GM10248 (cell line): ENCODE measurements around the gene RAB3GAP2.
"Not testable (repeated sequence)": the region's sequence is repeated elsewhere in the genome, so short reads cannot be mapped to it uniquely, and the experiment has no call there.

ENCODE experiments used
- CTCF ChIA-PET: fragments of 300-600 bp; sonication (Branson Sonifier 250); formaldehyde crosslinking; extraction: SDS; loops from one replicate; lab custom pipeline; 2021; ENCODE audit warnings: antibody characterized with exemption; lab: Yijun Ruan, JAX
- POLR2A ChIA-PET: fragments of 350-650 bp; sonication (Branson Sonifier 250); formaldehyde crosslinking; extraction: SDS; loops from one replicate; lab custom pipeline; 2020; ENCODE audit warnings: antibody characterized with exemption; lab: Yijun Ruan, JAX
- DNase-seq: peaks from one replicate; pipeline ENCODE4 v3.0.0; 2012; ENCODE audit errors: extremely low spot score
- TF ChIP-seq, protein P1 (sequence below): IDR thresholded peaks from 2 replicates; pipeline ENCODE4 v1.5.1; 2012; ENCODE audit warnings: mild to moderate bottlenecking, low read depth; ENCODE audit errors: extremely low read depth, missing control alignments, control extremely low read depth

RAB3GAP2 gene

DNA sequence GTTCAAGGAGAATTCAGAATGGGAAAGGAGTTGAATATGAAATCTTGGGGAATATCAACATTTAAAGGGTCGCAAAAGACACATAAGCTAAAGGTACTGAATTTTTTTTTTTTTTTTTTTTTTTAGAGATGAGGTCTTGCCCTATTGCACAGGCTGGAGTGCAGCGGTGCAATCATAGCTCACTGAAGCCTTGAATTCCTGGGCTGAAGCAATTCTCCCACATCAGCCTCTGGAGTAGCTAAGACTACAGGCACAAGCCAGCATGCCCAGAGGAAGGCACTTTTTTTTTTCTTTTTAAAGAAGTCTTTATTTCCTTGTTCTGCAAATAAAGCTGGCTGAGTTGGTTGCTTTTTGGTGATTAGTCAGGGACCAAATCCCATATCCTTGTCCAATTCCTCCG is 44.1 kb upstream of the RAB3GAP2 start:
- ChIA-PET CTCF (interaction anchor here (1.3 kb wide), 1 partner anchor 18 kb away, joined by 3 read pairs; no protein-coding TSS in a partner anchor), POLR2A (no interaction called here)
- no peak for DNase-seq

DNA sequence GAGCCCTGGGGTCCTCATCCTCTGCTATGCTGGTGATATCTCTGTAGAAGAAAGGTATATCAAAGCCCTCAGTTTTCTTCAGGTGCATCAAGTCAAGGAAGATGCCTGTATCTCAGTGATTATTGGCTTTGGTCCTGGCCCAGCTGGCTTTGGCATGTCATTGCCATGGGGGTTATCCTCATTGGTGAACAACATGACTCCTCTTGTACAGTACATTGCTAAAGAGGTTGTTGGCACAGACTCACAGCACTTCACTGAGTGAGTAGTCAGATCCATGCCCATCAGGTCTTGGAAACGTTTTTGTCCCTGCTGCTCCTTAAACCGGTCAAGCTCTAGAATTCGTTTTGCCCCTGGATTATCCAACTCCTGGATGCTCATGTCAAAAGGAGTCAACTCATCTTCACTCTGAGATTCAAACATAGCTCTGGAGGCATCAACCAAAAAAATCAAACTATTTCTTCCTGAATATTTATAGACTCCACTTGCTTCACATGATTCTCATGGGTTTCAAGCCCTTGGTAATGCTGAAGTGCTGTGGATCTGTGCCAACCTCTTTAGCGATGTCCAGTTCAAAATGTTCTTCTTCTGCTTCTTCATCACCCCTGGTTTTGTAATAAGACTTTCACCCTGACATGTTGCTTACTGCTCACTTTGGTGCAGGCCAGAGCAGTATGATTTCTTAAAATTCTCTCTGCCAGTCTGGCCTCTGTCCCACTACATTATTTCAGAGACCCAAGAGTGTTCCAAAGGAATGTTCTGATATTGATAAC is 43.0 kb upstream of the RAB3GAP2 start:
- TF ChIP-seq, protein P1, sequence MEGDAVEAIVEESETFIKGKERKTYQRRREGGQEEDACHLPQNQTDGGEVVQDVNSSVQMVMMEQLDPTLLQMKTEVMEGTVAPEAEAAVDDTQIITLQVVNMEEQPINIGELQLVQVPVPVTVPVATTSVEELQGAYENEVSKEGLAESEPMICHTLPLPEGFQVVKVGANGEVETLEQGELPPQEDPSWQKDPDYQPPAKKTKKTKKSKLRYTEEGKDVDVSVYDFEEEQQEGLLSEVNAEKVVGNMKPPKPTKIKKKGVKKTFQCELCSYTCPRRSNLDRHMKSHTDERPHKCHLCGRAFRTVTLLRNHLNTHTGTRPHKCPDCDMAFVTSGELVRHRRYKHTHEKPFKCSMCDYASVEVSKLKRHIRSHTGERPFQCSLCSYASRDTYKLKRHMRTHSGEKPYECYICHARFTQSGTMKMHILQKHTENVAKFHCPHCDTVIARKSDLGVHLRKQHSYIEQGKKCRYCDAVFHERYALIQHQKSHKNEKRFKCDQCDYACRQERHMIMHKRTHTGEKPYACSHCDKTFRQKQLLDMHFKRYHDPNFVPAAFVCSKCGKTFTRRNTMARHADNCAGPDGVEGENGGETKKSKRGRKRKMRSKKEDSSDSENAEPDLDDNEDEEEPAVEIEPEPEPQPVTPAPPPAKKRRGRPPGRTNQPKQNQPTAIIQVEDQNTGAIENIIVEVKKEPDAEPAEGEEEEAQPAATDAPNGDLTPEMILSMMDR: no peak
- no peak for DNase-seq
- CTCF ChIA-PET: interaction anchor here (1.3 to 2.0 kb wide), 3 partner anchors 13 to 20 kb away, joined by 3 to 13 read pairs (median 4); no protein-coding TSS in a partner anchor
- POLR2A ChIA-PET: no interaction called here

More for the DNA sequence above, 44.1 kb upstream of the RAB3GAP2 start:
- TF ChIP-seq, protein P1: no peak

DNA sequence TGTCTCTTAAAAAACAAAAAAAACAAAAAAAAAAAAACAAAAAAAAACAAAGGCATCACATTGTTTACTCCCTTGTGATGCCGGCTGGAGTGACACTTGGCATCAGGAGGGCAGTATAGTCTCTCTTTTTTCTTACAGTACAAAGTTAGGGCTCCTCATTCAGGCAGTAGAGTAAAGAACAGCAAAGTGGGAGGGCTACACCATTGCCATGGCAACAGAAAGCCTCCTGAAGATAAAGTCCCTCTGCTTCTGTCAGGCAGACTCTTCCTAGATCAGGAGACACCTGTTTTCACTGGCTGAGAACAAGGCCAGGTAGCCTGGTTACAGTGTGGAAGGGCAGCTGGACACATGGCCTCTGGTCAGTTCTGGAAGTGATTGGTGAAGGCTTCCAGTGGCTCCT is 41.3 kb upstream of the RAB3GAP2 start:
- POLR2A ChIA-PET: no interaction called here

DNA sequence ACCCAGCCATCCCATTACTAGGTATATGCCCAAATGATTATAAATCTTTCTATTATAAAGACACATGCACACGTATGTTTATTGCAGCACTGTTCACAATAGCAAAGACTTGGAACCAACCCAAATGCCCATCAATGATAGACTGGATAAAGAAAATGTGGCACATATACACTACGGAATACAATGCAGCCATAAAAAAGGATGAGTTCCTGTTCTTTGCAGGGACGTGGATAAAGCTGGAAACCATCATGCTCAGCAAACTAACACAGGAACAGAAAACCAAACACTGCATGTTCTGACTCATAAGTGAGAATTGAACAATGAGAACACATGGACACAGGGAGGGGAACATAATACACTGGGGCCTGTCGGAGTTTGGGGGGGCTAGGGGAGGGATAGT is 37.9 kb upstream of the RAB3GAP2 start:
- CTCF ChIA-PET: interaction anchor here (0.8 kb wide), 1 partner anchor 9 kb away, joined by 3 read pairs; no protein-coding TSS in a partner anchor
- DNase-seq, POLR2A ChIA-PET: not testable (repeated sequence)

More for the DNA sequence above, 41.3 kb upstream of the RAB3GAP2 start:
- no peak for DNase-seq
- TF ChIP-seq, protein P1: no peak
- CTCF ChIA-PET: interaction anchor here (0.7 to 2.0 kb wide), 4 partner anchors 14 to 463 kb away, joined by 3 to 13 read pairs (median 4); no protein-coding TSS in a partner anchor

DNA sequence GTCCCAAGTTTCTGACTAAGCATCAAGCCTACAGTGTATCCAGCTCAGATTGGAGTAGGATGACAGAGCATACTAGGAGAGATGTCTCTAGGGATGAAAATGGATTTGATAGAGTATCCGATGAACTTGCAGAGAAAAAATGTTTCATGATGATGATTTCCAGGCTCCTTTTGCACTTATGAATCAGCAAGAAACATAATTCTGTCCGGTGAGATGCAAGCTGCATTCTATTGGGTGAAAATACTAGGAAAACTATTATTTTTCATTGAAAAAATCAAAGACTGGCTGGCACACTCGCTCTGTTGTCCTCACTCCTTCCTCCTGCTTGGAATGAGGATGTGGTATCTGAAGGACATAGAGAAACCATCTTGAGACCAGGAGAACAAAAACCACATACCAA is 35.4 kb upstream of the RAB3GAP2 start:
- TF ChIP-seq, protein P1: no peak
- no peak for DNase-seq
- POLR2A ChIA-PET: no interaction called here
- CTCF ChIA-PET: interaction anchor here (2.3 kb wide), 1 partner anchor 11 kb away, joined by 10 read pairs; no protein-coding TSS in a partner anchor

DNA sequence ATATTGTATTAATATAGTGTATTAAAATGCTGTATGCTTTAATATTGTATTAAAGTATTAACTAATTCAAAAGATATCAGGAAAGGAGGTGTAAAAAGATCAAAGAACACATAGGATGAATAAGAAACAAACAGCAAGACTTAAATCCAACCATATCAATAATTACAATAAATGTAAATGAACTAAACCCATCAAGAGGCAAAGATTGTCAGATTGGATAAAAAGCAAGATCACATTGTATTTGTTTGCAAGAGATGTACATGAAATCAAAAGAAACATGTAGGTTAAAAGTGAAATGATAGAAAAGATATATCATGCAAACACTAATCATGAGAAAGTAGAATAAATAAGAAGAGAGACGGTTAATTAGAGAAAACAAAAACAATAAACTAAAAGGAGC is 34.1 kb upstream of the RAB3GAP2 start:
- no peak for DNase-seq
- TF ChIP-seq, protein P1: no peak
- ChIA-PET POLR2A (no interaction called here), CTCF (interaction anchor here (2.3 kb wide), 1 partner anchor 10 kb away, joined by 10 read pairs; no protein-coding TSS in a partner anchor)

DNA sequence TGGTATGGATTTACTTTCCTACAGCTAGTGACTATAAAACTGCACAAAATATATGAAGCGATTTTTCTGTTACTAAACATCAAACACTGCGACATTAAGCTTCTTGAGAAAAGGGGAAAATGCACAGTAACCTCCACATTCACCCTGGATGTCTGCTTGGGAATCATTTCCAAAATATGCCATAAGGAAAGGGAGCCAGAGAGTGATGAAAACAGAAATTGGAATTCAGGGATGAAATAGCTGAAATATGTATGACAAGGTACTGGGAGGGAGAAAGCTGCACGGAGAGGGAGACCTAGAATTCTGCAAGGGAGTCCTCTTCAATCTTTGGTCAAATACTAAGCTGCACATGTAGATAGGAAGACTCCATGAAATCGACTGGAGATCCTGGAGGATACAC is 31.6 kb upstream of the RAB3GAP2 start:
- POLR2A ChIA-PET: no interaction called here
- TF ChIP-seq, protein P1: no peak
- no peak for DNase-seq
- CTCF ChIA-PET: interaction anchor here (1.8 to 2.7 kb wide), 2 partner anchors 10 to 33 kb away, joined by 5 to 8 read pairs; no protein-coding TSS in a partner anchor
